Calu3 (cell line): ENCODE measurements around the gene DIP2A. TPM values are rescaled to one million over a fixed set of nuclear protein-coding genes. Genes with fewer than 3 reads are reported as not detected.
A peak's percentile ranks its signal among the peaks of the same experiment; 100 is the strongest.

ENCODE experiments used
- BruUV-seq: library from RNA; stranded (reverse); fragments of 400-500 nt; replicated peaks from 2 replicates; lab custom pipeline; 2021; lab: Mats Ljungman, UMichigan
- CTCF ChIA-PET: fragments of 300-600 bp; sonication (Branson Sonifier 250); formaldehyde crosslinking; loops from one replicate; lab custom pipeline; 2022; ENCODE audit warnings: antibody characterized with exemption; lab: Charles Lee
- DNase-seq: peaks from one replicate; pipeline ENCODE4 v3.0.0; 2022
- H3K27ac Mint-ChIP-seq: one replicate; pipeline ENCODE4 v1.8.0; 2022; ENCODE audit warnings: mixed read lengths; ENCODE audit not compliant: unreplicated experiment
- H3K27me3 Mint-ChIP-seq: one replicate; pipeline ENCODE4 v1.8.0; 2022; ENCODE audit warnings: mixed read lengths; ENCODE audit not compliant: unreplicated experiment
- H3K36me3 Mint-ChIP-seq: one replicate; pipeline ENCODE4 v1.8.0; 2022; ENCODE audit warnings: mild to moderate bottlenecking, moderate library complexity, mixed read lengths; ENCODE audit not compliant: insufficient read depth, unreplicated experiment
- H3K4me1 Mint-ChIP-seq: one replicate; pipeline ENCODE4 v1.8.0; 2022; ENCODE audit warnings: mild to moderate bottlenecking, low read depth, mixed read lengths; ENCODE audit not compliant: unreplicated experiment
- H3K4me3 Mint-ChIP-seq: one replicate; pipeline ENCODE4 v1.8.0; 2022; ENCODE audit warnings: mild to moderate bottlenecking, low read depth, moderate library complexity, mixed read lengths; ENCODE audit not compliant: unreplicated experiment
- H3K9me3 Mint-ChIP-seq: one replicate; pipeline ENCODE4 v1.8.0; 2022; ENCODE audit warnings: low read depth, mixed read lengths; ENCODE audit not compliant: unreplicated experiment
- intact Hi-C: fragments of 100-400 bp; cut with micrococcal nuclease; formaldehyde crosslinking; loops from one replicate; pipeline ENCODE4 v1.10.0; 2022; ENCODE audit not compliant: unreplicated experiment
- total RNA-seq: library from RNA; stranded (reverse); gene quantifications from 2 replicates; pipeline ENCODE4 v1.2.3, GENCODE V29; 2022
- TF ChIP-seq, protein P1 (sequence below): fragments of 200-600 bp; IDR thresholded peaks from one replicate; pipeline ENCODE4 v1.8.0; 2022; ENCODE audit warnings: antibody characterized with exemption; ENCODE audit not compliant: unreplicated experiment

Gene DIP2A
- total RNA-seq, 1 experiment from 2014 or later = 29.3 TPM

DNA sequence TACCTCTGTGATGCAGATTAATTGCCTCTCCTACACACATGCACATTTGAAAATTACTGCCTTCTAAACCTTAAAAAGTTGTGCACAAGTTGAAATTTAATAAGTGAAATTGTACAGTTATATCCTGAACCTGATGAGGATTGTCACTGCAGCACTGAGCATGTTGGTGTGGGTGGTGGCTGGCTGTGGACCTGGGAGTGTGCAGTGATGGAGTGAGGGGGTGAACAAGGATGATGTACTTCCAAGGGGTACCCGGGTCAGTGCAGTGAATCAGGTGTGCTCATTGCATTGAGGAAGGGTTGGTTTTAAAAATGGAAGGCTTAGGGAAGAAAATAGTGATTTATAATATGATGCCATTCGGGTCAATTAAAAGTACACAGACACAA is 24.1 kb downstream of the DIP2A start:
- Mint-ChIP-seq H3K4me1 (no peaks in the 10 kb centered on the region), H3K36me3 (no peaks in the 10 kb centered on the region), H3K27ac (peak overlapping the region; percentile 60), H3K9me3 (no peaks in the 10 kb centered on the region), H3K27me3 (no peaks in the 10 kb centered on the region), H3K4me3 (no peak overlapping the region)
- no peak for DNase-seq
- no TSS peak for BruUV-seq
- TF ChIP-seq, protein P1, sequence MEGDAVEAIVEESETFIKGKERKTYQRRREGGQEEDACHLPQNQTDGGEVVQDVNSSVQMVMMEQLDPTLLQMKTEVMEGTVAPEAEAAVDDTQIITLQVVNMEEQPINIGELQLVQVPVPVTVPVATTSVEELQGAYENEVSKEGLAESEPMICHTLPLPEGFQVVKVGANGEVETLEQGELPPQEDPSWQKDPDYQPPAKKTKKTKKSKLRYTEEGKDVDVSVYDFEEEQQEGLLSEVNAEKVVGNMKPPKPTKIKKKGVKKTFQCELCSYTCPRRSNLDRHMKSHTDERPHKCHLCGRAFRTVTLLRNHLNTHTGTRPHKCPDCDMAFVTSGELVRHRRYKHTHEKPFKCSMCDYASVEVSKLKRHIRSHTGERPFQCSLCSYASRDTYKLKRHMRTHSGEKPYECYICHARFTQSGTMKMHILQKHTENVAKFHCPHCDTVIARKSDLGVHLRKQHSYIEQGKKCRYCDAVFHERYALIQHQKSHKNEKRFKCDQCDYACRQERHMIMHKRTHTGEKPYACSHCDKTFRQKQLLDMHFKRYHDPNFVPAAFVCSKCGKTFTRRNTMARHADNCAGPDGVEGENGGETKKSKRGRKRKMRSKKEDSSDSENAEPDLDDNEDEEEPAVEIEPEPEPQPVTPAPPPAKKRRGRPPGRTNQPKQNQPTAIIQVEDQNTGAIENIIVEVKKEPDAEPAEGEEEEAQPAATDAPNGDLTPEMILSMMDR = no peak
- intact Hi-C loops = no loop called here
- CTCF ChIA-PET = no interaction called here

DNA sequence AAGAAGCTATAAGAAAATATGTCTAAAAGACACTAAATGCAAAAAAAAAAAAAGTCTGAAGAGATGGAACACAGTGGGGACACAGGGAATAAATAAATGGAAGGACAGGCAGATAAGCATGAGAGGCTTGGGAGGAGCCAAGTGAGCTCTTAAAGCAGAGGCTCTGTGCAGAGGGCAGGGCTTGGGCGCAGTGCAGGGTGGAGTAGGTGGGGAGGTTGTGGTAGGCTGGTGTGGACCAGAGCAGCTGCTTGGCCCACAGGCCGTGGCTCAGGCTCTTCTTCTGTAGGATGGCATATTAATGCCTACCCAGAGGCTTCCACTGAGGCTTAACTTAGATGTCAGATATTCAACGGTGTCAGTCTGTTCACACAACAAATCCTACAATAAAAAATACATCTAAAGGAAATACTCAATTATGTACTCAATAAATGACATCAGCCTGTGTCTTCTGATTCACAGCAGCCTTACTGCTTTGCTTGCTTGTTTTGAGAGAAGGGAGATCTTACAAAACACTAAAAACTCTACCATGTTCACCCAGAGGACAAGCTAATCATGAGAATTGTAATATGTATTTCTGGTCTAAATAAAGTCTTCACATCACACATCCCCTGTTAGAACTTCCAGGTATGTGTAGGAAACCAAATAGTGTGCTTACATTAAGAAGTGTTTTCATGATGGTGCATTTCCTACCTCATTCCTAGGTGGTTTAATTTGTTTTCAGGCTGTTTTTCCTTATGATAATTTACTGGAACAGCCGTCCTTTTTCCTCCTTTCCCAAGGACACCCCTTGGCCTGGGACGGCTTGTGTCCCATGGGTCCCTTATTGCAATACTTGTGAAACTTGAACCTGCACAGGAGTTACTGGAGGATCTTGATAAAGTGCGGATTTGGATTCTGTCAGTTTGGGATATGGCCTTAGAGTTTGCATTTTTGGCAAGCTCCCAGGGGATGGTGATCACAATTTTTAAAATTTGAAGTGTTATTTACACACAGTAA is 24.9 kb downstream of the DIP2A start:
- BruUV-seq = no TSS peak
- H3K27me3 Mint-ChIP-seq = no peaks in the 10 kb centered on the region
- no peaks in the 10 kb centered on the region for H3K36me3 Mint-ChIP-seq
- no peak for DNase-seq
- no peaks in the 10 kb centered on the region for H3K4me1 Mint-ChIP-seq
- TF ChIP-seq, protein P1 = no peak
- no peak overlapping the region for H3K4me3 Mint-ChIP-seq
- intact Hi-C loops = no loop called here
- CTCF ChIA-PET = no interaction called here
- peak overlapping the region; percentile 60 for H3K27ac Mint-ChIP-seq
- no peaks in the 10 kb centered on the region for H3K9me3 Mint-ChIP-seq

DNA sequence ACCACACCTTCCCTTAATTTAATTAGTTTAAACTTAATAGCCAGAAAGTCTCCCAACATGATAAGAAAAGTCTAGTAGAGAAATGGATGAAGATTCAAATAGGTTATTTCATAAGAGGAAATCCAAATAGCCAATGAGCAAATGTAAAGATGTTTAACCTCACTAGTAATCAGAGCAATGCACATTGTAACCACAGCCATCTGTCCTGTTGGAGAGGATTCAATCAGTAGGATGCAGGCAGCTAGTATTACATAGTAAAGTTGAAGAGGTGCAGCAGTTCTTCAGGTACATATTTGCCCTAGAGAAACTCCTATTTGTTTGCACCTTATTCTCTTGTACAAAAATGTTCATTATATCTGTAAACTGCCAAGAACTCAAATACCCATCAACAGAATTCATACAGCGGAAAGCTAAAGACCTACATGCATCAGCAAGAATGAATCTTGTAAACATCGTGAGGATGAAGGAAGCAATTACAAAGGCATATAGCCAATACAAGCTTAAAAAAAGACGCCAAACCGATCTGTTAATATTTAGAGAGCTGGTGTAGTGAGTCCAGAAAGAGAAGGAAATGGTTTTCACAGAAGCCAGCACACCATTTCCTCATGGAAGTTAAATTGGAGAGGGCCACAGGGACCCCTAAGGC is 27.9 kb downstream of the DIP2A start:
- H3K9me3 Mint-ChIP-seq = no peaks in the 10 kb centered on the region
- CTCF ChIA-PET = no interaction called here
- TF ChIP-seq, protein P1 = no peak
- peaks cover 3% of the 10 kb centered on the region for H3K36me3 Mint-ChIP-seq
- no peak for DNase-seq
- BruUV-seq = no TSS peak
- intact Hi-C loops = no loop called here
- H3K4me1 Mint-ChIP-seq = no peaks in the 10 kb centered on the region
- no peak overlapping the region for H3K27ac Mint-ChIP-seq
- no peaks in the 10 kb centered on the region for H3K27me3 Mint-ChIP-seq
- H3K4me3 Mint-ChIP-seq = no peak overlapping the region

DNA sequence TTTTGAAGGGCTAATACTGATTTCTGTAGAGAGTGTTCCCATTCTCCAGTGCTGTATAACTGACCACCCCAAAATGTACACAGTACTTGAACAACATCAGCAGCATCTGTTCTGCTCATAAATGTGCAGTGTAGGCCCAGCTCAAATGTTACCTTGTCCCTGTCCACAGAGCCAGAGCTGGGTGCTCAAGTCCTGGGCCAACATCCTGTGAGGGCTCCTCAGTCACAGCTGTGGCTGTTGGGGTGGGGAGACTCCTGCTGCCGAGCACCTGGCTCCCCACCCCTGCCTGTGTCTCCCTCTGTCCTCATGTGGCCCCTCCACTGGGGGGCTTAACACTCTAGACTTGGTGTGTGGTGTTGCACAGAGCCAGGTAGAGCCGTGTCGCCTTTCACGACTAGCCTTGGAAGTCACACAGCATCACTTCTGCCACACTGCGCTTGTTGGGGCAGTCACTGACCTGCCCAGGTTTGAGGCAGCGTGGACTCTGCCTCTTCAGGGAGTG is 30.5 kb downstream of the DIP2A start:
- intact Hi-C loops = no loop called here
- no peaks in the 10 kb centered on the region for H3K4me1 Mint-ChIP-seq
- H3K4me3 Mint-ChIP-seq = no peak overlapping the region
- CTCF ChIA-PET = no interaction called here
- no TSS peak for BruUV-seq
- no peak overlapping the region for H3K27ac Mint-ChIP-seq
- TF ChIP-seq, protein P1 = no peak
- no peaks in the 10 kb centered on the region for H3K27me3 Mint-ChIP-seq
- H3K9me3 Mint-ChIP-seq = peaks cover 2% of the 10 kb centered on the region
- peaks cover 6% of the 10 kb centered on the region for H3K36me3 Mint-ChIP-seq
- DNase-seq = no peak
